Upper lobe of left lung (tissue), 6 donors: ENCODE measurements around the gene MICU2. TPM values are rescaled to one million over a fixed set of nuclear protein-coding genes. Genes with fewer than 3 reads are reported as not detected.

Source experiments
- ATAC-seq, 2 donors: fragments of 200-7000 bp; cut with Tn5 transposase; one replicate each; pipeline ENCODE4 v1.9.1; 2022; ENCODE audit warnings: mild to moderate bottlenecking in 2 of 2, moderate library complexity in 2 of 2; ENCODE audit not compliant: low FRiP score in 2 of 2
- DNase-seq, 2 donors: peaks; one replicate each; pipeline ENCODE4 v3.0.0-alpha.2; 2019 to 2020
- H3K27ac ChIP-seq, 4 donors: fragments of 200-600 bp; sonication (generic); one replicate each; pipeline ENCODE4 v1.5.1; 2016 to 2019
- H3K27me3 ChIP-seq, 4 donors: fragments of 200-600 bp; sonication (generic); one replicate each; pipeline ENCODE4 v1.5.1; 2017 to 2019
- H3K36me3 ChIP-seq, 4 donors: fragments of 200-600 bp; sonication (generic); one replicate each; pipeline ENCODE4 v1.5.1; 2016 to 2019
- H3K4me1 ChIP-seq, 4 donors: fragments of 200-600 bp; sonication (generic); one replicate each; pipeline ENCODE4 v1.5.1; 2018 to 2019
- H3K4me3 ChIP-seq, 4 donors: fragments of 200-600 bp; sonication (generic); one replicate each; pipeline ENCODE4 v1.5.1; 2017 to 2019; ENCODE audit warnings: mild to moderate bottlenecking in 2 of 4, moderate library complexity in 1 of 4
- H3K9me3 ChIP-seq, 4 donors: fragments of 200-600 bp; sonication (generic); one replicate each; pipeline ENCODE4 v1.5.1; 2018 to 2019
- CTCF ChIP-seq, 6 experiments: fragments of 450-650 bp in 4 of 6; fragments of 200-600 bp in 2 of 6; sonication (generic) in 2 of 6; IDR thresholded peaks; one replicate each; pipeline ENCODE4 v1.5.1; 2016 to 2019; ENCODE audit warnings: antibody characterized with exemption in 6 of 6
- EP300 ChIP-seq, 4 donors: sonication (generic); formaldehyde crosslinking; IDR thresholded peaks; one replicate each; pipeline ENCODE4 v1.5.1; 2017; ENCODE audit warnings: antibody characterized with exemption in 4 of 4, control low read depth in 2 of 4
- POLR2A ChIP-seq, 4 donors: fragments of 450-650 bp; IDR thresholded peaks; one replicate each; pipeline ENCODE4 v1.5.1; 2016 to 2017; ENCODE audit warnings: antibody characterized with exemption in 4 of 4, mild to moderate bottlenecking in 2 of 4
- POLR2AphosphoS5 ChIP-seq, 2 donors: sonication (generic); formaldehyde crosslinking; IDR thresholded peaks; one replicate each; pipeline ENCODE4 v1.5.1; 2017; ENCODE audit warnings: antibody characterized with exemption in 2 of 2
- WGBS, 2 donors: methylation state at CpG; one replicate each; pipeline ENCODE4 v1.1.5; 2017 to 2018; 5-methylcytosine and 5-hydroxymethylcytosine counted together
- total RNA-seq, 6 donors: library from RNA; depleted of rRNA in 4 of 6; stranded (reverse); fragments of >200 nt in 4 of 6; gene quantifications; one replicate each; pipeline versions ENCODE4 v1.1.0 to v1.2.1, GENCODE V29; 2016 to 2021
- donor health status: DM: no; HTN: no; CAD: no; lungs with moderate emphysema.
- donor health status: DM: no; HTN: yes; CAD: no; lungs with severe emphysema.

Gene MICU2
- total RNA-seq, 6 donors from 2014 or later, result 27.9 to 80.4 (median 46.0) TPM

GRCh38 chr13:21481359-21481758 is 122.6 kb downstream of the MICU2 start:
- no peak for TF ChIP-seq EP300 (IDR thresholded peaks at IDR 0.05)
- no peak for TF ChIP-seq POLR2A (IDR thresholded peaks at IDR 0.05)
- no peak for TF ChIP-seq CTCF (IDR thresholded peaks at IDR 0.05)
- no peak for TF ChIP-seq POLR2AphosphoS5 (IDR thresholded peaks at IDR 0.05)
- 58 to 64% methylated on average over 6 of the region's 6 CpGs for WGBS, 2 donors
- Histone ChIP-seq H3K36me3 (no peaks in the 10 kb centered on the region), H3K4me3 (no peak overlapping the region), H3K9me3 (peaks cover 0 to 7% (median 6%) of the 10 kb centered on the region in 4 donors), H3K27ac (no peak overlapping the region), H3K4me1 (peaks cover 7 to 15% (median 8%) of the 10 kb centered on the region in 4 donors), H3K27me3 (no peaks in the 10 kb centered on the region)
- ATAC-seq (no peak), DNase-seq (no peak)

GRCh38 chr13:21478881-21479808 is 124.8 kb downstream of the MICU2 start:
- DNase-seq (no peak), ATAC-seq (peak in 1 of 2 donors; percentile 86)
- 32 to 34% methylated on average over 8 of the region's 8 CpGs for WGBS, 2 donors
- H3K27ac ChIP-seq, result no peak overlapping the region
- no peak for TF ChIP-seq POLR2A (IDR thresholded peaks at IDR 0.05)
- no peak for TF ChIP-seq POLR2AphosphoS5 (IDR thresholded peaks at IDR 0.05)
- peak; percentile 45 to 64 (median 56) for TF ChIP-seq CTCF (IDR thresholded peaks at IDR 0.05)
- TF ChIP-seq EP300 (IDR thresholded peaks at IDR 0.05), result no peak
- H3K27me3 ChIP-seq, result no peaks in the 10 kb centered on the region
- H3K36me3 ChIP-seq, result no peaks in the 10 kb centered on the region
- no peak overlapping the region for H3K4me3 ChIP-seq
- H3K4me1 ChIP-seq, result peaks cover 7 to 18% (median 8%) of the 10 kb centered on the region in 4 donors
- no peaks in the 10 kb centered on the region for H3K9me3 ChIP-seq

- Histone ChIP-seq H3K4me1 (peaks cover 7 to 18% (median 8%) of the 10 kb centered on the region in 4 donors), H3K9me3 (no peaks in the 10 kb centered on the region), H3K27ac (peak overlapping the region in 3 of 4 donors; percentile 30 to 80 (median 42)), H3K27me3 (no peaks in the 10 kb centered on the region), H3K36me3 (no peaks in the 10 kb centered on the region), H3K4me3 (peak overlapping the region; percentile 2 to 48 (median 39))
- TF ChIP-seq CTCF (IDR thresholded peaks at IDR 0.05) (peak; percentile 89 to 96 (median 92)), POLR2AphosphoS5 (IDR thresholded peaks at IDR 0.05) (no peak), EP300 (IDR thresholded peaks at IDR 0.05) (no peak), POLR2A (IDR thresholded peaks at IDR 0.05) (peak in 1 of 4 donors; percentile 15)
- ATAC-seq (peak; percentile 94 to 95), DNase-seq (peak; percentile 80 to 89)
- WGBS, 2 donors, result 4% methylated on average over 18 of the region's 18 CpGs
Observed at GRCh38 chr13:21476893-21477472, 127.0 kb downstream of the MICU2 start.

- Histone ChIP-seq H3K9me3 (no peaks in the 10 kb centered on the region), H3K4me3 (no peak overlapping the region), H3K4me1 (peaks cover 7 to 18% (median 8%) of the 10 kb centered on the region in 4 donors), H3K27ac (no peak overlapping the region), H3K27me3 (no peaks in the 10 kb centered on the region), H3K36me3 (no peaks in the 10 kb centered on the region)
- DNase-seq (no peak), ATAC-seq (no peak)
- TF ChIP-seq POLR2A (IDR thresholded peaks at IDR 0.05) (no peak), CTCF (IDR thresholded peaks at IDR 0.05) (no peak), POLR2AphosphoS5 (IDR thresholded peaks at IDR 0.05) (no peak), EP300 (IDR thresholded peaks at IDR 0.05) (no peak)
- WGBS, 2 donors, result 57 to 74% methylated on average over 6 of the region's 6 CpGs
Observed at GRCh38 chr13:21475115-21475514, 128.9 kb downstream of the MICU2 start.
